DMS53 treated with DMSO at 0.1 percent for 48 hours (cell line): ENCODE data around the gene CDK10.
"Not testable (repeated sequence)": the region's sequence is repeated elsewhere in the genome, so short reads cannot be mapped to it uniquely, and the experiment has no call there.

Experiments
- DNase-seq: peaks from one replicate; lab custom pipeline; 2025; ENCODE audit not compliant: unreplicated experiment; lab: John Stamatoyannopoulos, UW

CDK10 gene

GRCh38 chr16:89695086-89695874 lies 8.8 kb downstream of the CDK10 start:
- DNase-seq: no peak

GRCh38 chr16:89695875-89696669 lies 9.6 kb downstream of the CDK10 start:
- DNase-seq: no peak

- no peak for DNase-seq
Measured at GRCh38 chr16:89696670-89697128, 10.2 kb downstream of the CDK10 start.

GRCh38 chr16:89697161-89697615 lies 10.7 kb downstream of the CDK10 start:
- DNase-seq: no peak

- DNase-seq: no peak
Measured at GRCh38 chr16:89697616-89698331, 11.3 kb downstream of the CDK10 start.

- not testable (repeated sequence) for DNase-seq
Measured at GRCh38 chr16:89698717-89699116, 12.2 kb downstream of the CDK10 start.

- not testable (repeated sequence) for DNase-seq
Measured at GRCh38 chr16:89699629-89700099, 13.2 kb downstream of the CDK10 start.

GRCh38 chr16:89700100-89700648 lies 13.7 kb downstream of the CDK10 start:
- DNase-seq: peak; percentile 96

- DNase-seq: peak; percentile 26
Measured at GRCh38 chr16:89700649-89701424, 14.3 kb downstream of the CDK10 start.

- peak; percentile 84 for DNase-seq
Measured at GRCh38 chr16:89701425-89702406, 15.2 kb downstream of the CDK10 start, which contains the start of gene SPATA2L. TSS of gene SPATA2L (minus strand) at chr16:89701705. CDS start at chr16:89701232, 473 bp downstream.

GRCh38 chr16:89704281-89704680 lies 17.8 kb downstream of the CDK10 start:
- DNase-seq: no peak

- DNase-seq: no peak
Measured at GRCh38 chr16:89705006-89705405, 18.5 kb downstream of the CDK10 start.

- no peak for DNase-seq
Measured at GRCh38 chr16:89706518-89707260, 20.2 kb downstream of the CDK10 start.

- DNase-seq: no peak
Measured at GRCh38 chr16:89707695-89708094, 21.2 kb downstream of the CDK10 start.

- no peak for DNase-seq
Measured at GRCh38 chr16:89708481-89708931, 22.0 kb downstream of the CDK10 start.

- no peak for DNase-seq
Measured at GRCh38 chr16:89709166-89709565, 22.7 kb downstream of the CDK10 start.

- DNase-seq: no peak
Measured at GRCh38 chr16:89709716-89710432, 23.4 kb downstream of the CDK10 start.
